GM21381 (cell line): ENCODE measurements around the gene OR11H6.
"Not testable (repeated sequence)": the region's sequence is repeated elsewhere in the genome, so short reads cannot be mapped to it uniquely, and the experiment has no call there.

Source experiments
- ATAC-seq: cut with Tn5 transposase; IDR thresholded peaks from one replicate; pipeline ENCODE4 v1.9.1; 2021; ENCODE audit warnings: mild to moderate bottlenecking, moderate library complexity; ENCODE audit not compliant: unreplicated experiment

OR11H6 gene, protein sequence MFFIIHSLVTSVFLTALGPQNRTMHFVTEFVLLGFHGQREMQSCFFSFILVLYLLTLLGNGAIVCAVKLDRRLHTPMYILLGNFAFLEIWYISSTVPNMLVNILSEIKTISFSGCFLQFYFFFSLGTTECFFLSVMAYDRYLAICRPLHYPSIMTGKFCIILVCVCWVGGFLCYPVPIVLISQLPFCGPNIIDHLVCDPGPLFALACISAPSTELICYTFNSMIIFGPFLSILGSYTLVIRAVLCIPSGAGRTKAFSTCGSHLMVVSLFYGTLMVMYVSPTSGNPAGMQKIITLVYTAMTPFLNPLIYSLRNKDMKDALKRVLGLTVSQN

DNA sequence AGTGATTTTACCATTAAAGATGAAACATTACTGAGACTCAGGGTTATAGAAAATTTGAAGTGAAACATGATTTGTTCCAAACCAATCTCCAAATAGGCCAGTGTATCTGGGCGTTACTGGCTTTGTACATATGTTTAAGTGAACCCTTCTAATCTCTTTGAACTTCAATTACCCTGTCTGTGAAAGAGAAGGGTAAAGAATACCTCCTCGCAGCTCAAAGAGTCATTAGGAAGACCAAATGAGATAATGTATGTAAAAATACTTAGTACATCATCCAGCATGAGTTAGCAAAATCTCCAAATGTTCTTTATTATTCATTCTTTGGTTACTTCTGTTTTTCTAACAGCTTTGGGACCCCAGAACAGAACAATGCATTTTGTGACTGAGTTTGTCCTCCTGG is at the start of gene OR11H6:
OR11H6 (plus strand) TSS at position 301 of the 400 bp plus-strand sequence; CDS start at position 301, 0 bp downstream.
- ATAC-seq: no peak

DNA sequence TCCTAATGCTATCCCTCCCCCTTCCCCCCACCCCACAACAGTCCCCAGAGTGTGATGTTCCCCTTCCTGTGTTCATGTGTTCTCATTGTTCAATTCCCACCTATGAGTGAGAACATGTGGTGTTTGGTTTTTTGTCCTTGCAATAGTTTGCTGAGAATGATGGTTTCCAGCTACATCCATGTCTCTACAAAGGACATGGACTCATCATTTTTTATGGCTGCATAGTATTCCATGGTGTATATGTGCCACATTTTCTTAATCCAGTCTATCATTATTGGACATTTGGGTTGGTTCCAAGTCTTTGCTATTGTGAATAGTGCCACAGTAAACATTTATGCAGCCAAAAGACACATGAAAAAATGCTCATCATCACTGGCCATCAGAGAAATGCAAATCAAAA is 49.3 kb upstream of the OR11H6 start:
- ATAC-seq: not testable (repeated sequence)

DNA sequence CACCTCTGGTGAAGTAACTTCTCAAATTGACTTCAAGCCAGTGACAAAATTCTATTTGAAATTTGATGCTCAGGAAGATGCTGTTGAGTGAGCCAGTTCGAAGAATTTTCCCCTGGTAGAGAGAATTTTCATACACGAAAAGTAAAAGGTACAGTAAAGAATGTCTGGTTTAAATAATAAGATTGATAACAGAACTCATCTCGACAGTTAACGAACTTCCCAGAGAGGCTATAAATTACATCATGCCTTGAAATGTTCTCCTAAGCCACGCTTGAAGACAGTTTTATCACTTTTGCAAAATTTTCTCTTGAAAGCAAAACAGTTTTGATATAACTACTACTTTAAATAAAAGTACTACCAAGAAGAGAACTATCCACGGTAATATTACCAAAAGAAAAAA is 47.2 kb upstream of the OR11H6 start:
- ATAC-seq: no peak

DNA sequence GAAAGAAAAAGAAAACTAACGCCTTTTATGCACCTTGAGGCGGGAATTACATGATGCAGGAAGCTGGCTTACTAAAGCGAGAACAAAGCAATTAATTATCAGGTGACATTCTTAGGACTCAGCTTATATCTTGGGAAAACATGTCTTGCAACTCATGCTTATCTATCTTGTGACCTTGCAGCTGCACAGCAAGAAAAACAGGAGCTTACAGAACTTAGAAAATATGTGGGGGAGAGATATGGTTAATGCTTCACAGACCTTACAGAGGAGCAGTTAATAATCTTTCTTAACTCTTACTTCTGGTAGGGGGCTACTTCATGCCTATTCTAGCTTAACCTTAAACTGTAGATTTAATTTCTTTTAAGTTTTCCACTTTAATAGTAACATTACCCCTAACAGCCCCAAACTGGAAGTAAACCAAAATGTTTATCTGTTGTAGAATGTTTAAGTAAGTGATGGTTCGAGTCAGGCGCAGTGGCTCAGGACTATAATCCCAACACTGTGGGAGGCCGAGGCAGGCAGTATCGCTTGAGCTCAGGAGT is 46.0 kb upstream of the OR11H6 start:
- ATAC-seq: no peak

DNA sequence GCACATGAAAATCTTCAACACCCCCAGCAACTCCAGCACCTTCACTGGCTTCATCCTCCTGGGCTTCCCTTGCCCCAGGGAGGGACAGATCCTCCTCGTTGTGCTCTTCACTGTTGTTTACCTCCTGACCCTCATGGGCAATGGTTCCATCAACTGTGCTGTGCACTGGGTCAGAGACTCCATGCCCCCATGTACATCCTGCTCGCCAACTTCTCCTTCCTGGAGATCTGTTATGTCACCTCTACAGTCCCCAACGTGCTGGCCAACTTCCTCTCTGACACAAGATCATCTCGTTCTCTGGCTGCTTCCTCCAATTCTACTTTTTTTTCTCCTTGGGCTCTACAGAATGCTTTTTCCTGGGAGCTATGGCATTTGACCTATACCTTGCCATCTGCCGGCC is 44.3 kb upstream of the OR11H6 start:
- no peak for ATAC-seq

DNA sequence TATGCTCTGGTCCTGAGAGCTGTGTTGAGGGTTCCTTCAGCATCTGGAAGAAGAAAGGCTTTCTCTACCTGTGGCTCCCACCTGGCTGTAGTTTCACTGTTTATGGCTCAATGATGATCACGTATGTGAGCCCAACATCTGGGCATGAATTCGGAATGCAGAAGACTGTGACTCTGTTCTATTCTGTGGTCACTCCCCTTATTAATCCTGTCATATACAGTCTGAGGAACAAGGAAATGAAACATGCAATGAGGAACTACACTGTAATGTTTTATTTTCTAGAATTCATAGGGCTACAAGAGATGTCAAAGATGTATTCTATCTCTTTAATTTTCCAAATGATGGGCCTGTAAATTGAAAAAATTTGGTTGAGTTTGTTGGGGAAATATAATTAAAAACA is 43.6 kb upstream of the OR11H6 start:
- no peak for ATAC-seq

DNA sequence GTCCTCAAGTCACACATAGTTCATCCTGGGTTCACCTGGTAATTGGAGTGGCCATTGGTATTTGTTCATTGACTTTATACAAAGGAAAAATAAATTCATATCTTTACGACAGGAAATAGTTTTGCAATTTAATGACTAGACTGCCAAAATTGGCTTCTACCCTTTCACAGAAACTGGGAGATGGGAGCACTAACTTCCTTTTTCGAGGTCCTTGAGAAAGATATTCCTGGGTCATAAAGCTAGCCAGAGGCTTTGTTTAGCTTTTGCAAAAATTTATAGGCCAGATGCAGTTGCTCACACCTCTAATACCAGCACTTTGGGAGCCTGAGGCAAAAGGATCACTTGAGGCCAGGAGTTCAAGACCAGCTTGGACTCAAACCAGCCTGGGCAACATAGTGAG is 43.0 kb upstream of the OR11H6 start:
- no peak for ATAC-seq

DNA sequence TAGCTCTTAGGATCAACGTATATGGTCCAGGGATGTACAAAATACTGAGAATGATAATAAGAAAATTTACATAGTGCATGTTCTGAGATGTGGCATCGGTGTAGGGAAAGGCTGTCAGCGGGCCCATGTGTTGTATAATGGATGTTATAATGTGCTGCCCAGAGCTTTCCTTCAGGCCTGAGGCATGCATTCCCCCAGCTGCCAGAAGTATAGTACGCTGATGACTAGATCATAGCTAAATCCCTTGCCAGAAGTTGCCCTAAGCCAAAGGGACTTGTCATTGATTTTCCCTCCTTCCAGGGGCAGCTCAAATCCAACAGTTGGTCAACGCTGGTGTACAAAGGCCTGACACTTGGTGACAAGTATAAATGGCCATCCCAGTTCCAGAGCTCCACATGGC is 39.3 kb upstream of the OR11H6 start:
- no peak for ATAC-seq

DNA sequence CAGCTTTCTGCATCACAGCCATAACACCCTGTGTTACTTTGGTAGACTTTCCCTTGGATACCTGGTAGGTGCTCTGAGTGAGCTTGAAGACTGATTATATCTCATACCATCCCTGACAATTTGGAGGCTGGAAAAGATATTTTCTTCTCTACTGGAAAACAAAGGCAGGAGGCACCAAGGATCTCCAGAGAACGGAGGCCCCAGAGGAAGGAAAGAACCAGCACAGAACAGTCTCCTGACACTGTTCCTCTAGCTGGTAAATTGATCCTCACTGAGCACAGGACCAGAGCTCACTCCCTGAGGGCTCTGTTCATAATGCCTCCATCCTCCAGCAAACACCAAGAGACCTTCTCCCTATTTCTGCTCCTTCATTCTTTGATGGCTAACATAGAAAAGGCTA is 32.9 kb upstream of the OR11H6 start, which contains the start of gene OR11G2:
OR11G2 (plus strand) TSS at position 301 of the 400 bp plus-strand sequence. CDS start 6,542 bp downstream, outside the sequence.
- no peak for ATAC-seq

DNA sequence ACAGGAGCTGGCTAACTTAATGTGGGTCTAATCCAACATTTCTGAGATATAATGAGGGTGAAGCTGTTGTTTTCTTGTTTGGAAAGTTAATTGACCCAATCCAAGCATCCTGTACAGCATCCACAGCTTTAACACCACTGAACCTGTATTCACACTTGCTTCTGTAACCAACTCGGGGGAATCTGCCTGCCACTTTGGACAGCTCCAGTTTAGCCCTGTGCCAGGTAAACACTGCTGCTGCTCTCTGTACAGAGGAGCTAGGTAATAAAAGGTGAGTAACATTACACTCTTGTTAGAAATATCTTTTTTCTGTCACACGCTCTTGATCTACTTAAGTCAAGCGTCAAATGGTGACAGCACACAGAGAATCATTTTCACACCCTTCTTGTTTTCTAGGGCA is 32.1 kb upstream of the OR11H6 start:
- ATAC-seq: no peak

DNA sequence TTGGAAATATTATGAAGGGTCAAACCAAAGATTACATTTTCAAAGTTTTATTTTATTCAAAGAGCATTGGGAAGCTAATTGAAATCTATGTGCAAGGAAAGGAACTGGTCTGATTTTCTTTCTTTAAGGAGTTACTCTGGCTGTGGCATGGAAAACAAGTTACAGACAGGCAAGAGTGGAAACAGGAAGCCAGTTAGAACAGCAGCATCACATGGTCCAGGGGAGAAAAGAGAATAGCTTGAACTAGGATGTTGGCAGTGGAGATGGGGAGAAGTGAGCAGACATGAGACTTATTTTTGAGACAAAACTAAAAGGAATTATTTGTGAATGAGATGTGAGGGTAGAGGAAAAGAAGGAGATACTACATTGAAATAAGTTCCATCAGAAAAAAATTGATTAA is 29.4 kb upstream of the OR11H6 start:
- ATAC-seq: no peak

DNA sequence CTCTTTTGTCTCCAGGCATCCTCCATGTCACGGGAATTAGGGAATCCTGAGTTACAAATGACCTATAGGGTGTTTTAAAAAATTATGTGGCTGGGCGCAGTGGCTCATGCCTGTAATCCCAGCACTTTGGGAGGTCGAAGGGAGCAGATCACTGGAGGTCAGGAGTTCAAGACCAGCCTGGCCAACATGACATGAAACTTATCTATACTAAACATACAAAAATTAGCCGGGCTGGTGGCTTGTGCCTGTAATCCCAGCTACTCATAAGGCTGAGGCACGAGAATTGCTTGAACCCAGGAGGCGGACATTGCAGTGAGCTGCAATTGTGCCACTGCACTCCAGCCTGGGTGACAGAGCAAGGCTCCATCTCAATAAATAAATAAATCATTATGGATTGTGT is 28.3 kb upstream of the OR11H6 start:
- ATAC-seq: not testable (repeated sequence)

DNA sequence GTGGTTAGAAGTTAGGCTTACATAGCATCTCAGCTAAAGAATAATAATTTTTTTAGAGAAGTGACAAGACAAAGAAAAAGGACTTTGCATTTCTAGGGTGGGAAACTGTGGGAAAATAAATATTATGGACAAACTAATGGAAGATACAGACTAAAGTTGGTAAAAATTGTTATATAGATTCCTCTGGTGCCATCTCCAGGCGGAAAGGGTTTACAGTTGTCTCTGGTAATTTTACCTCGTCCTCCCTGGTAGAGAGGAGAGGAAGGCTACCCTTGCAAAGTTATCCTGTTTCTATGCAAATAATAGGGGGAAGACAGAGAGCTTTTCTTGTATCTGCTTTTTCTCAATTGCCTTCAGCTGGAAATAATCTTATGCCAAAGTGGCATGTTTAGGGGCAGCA is 27.6 kb upstream of the OR11H6 start:
- no peak for ATAC-seq

DNA sequence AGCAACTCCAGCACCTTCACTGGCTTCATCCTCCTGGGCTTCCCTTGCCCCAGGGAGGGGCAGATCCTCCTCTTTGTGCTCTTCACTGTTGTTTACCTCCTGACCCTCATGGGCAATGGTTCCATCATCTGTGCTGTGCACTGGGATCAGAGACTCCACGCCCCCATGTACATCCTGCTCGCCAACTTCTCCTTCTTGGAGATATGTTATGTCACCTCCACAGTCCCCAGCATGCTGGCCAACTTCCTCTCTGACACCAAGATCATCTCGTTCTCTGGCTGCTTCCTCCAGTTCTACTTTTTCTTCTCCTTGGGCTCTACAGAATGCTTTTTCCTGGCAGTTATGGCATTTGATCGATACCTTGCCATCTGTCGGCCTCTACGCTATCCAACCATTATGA is 26.1 kb upstream of the OR11H6 start:
- no peak for ATAC-seq

DNA sequence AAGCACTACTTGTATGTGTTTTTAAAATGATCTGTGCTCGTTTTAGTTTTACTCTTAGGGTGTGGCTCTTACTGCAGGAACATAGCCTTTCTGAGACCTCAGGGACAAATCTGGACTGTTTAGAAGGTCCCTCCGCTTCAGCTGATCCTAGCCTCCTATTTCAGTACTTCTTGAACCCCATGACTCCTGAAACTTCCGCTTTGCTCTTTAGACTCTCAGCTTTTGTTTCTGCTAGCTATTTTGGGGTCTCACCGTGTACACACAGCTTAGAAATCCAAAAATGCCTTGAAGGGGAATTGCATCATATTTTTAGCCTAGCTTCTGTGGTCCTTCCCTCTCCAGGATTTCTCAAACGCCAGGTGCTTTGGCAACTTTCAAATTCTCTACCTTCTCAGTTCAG is 24.5 kb upstream of the OR11H6 start:
- no peak for ATAC-seq

DNA sequence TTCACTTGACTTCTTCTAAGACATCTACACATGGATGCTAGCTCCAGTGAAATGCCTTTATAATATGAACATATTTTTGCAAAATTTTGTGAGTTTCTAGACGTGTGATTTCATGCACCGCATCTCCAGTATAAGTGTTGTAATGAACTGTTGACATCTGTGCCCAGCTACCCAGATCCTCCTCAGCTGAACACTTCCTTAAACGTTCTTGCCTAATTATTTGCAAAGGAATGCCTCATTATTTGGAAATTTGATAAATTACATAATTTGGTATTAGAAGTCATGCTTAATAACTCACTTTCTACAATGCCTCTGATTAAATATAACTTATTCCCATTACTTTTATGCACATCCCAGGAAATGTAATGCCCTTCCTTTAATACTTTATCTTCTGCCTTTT is 18.8 kb upstream of the OR11H6 start:
- no peak for ATAC-seq

DNA sequence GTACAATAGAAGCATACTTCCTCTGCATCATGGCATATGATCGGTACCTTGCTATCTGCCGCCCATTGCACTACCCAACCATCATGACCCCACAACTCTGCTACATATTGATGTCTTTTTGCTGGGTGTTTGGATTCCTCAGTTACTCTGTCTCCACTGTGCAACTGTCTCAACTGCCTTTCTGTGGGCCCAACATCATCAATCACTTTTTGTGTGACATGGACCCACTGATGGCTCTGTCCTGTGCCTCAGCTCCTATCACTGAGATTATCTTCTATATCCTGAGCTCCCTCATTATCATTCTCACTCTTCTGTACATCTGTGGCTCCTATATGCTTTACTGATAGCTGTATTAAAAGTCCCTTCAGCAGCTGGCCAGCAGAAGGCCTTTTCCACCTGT is 13.9 kb upstream of the OR11H6 start:
- ATAC-seq: no peak

DNA sequence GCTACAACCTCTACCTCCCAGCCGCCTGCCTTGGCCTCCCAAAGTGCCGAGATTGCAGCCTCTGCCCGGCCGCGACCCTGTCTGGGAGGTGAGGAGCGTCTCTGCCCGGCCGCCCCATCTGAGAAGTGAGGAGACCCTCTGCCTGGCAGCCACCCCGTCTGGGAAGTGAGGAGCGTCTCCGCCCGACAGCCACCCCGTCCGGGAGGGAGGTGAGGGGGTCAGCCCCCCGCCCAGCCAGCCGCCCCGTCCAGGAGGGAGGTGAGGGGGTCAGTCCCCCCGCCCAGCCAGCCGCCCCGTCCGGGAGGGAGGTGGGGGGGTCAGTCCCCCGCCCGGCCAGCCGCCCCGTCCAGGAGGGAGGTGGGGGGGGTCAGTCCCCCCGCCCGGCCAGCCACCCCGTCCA is 11.1 kb upstream of the OR11H6 start:
- ATAC-seq: not testable (repeated sequence)

DNA sequence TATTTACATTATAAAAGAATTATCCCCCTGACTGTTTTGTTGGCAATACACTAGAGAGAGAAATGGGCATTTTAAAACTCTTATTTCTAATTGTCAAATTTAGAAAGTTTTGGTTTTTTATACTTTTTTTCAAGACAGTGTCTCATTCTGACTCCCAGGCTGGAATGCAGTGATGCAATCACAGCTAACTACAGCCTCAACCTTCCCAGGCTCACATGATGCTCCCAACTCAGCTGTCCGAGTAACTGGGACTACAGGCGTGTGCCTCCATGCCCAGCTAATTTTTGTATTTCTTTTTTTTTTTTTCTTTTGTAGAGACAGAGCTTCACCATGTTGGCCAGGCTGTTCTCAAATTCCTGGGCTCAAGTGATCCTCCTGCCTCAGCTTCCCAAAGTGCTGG is 8.3 kb upstream of the OR11H6 start:
- ATAC-seq: no peak

DNA sequence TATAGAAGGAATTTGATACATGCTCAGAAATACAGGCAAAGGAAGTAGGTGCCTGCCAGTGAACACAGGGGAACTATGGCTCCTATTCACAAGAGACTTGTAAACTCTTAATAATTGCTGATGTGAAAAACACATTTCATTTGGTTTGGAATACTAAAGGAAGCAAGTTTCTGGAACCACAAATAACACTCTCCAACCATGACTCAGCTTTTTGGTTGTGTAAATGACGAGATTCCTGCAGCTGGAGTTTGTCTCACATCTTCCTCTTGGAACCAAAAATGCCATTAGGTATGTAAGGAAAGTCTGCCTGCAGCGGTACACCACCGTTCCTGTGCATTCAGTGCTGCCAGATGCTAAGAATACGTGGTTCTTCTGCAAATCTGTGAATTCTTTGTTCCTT is 4.5 kb upstream of the OR11H6 start:
- no peak for ATAC-seq

DNA sequence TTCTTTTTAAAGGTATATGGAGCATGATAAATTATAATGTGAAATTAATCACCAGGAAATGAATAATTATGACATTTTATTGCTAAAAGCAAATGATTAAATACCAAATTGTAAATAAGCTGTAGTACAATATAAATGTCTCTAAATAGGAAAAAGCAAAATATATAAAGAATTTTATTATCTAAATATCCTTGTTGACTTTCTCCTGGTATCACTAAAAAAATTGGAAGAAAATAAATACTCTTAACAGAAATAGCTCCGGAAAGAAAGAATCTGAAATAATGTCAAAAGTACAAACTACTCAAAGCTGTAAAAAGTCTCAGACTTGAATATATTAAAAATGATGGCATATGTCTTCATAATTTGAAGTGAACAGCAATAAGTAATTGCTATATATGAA is 5.2 kb downstream of the OR11H6 start, which contains the start of gene OR11H7:
OR11H7 (plus strand) TSS at position 301 of the 400 bp plus-strand sequence.
- ATAC-seq: no peak

DNA sequence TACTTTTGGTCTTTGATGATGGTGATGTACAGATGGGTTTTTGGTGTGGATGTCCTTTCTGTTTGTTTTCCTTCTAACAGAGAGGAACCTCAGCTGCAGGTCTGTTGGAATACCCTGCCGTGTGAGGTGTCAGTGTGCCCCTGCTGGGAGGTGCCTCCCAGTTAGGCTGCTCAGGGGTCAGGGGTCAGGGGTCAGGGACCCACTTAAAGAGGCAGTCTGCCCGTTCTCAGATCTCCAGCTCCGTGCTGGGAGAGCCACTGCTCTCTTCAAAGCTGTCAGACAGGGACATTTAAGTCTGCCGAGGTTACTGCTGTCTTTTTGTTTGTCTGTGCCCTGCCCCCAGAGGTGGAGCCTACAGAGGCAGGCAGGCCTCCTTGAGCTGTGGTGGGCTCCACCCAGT is 11.9 kb downstream of the OR11H6 start:
- not testable (repeated sequence) for ATAC-seq
